Posterior vena cava (tissue), 2 donors: ENCODE measurements around the gene MORN1. TPM values are rescaled to one million over a fixed set of nuclear protein-coding genes. Genes with fewer than 3 reads are reported as not detected.
"Not testable (repeated sequence)": the region's sequence is repeated elsewhere in the genome, so short reads cannot be mapped to it uniquely, and the experiment has no call there.

Experiments used
- DNase-seq: peaks from one replicate; pipeline ENCODE4 v3.0.0-alpha.2; 2020; ENCODE audit warnings: low spot score
- intact Hi-C, 2 donors: fragments of 100-400 bp; cut with DNase I; formaldehyde crosslinking; loops; one replicate each; pipeline versions ENCODE4 v1.14.1 to v1.14.2; 2022 to 2023
- total RNA-seq, 2 donors: library from RNA; stranded (reverse); fragmentation: NEBNext Ultra II Directional; extraction: Animal tissue kit (Norgen Biotek cat#: 25700); gene quantifications; one replicate each; pipeline ENCODE4 v1.2.1, GENCODE V29; 2021
- donor health status: DM: yes; HTN: yes; CAD: no.
- donor health status: DM: yes; HTN: yes; CAD: no.

MORN1 gene
- total RNA-seq, 2 donors from 2014 or later = 3.8 to 5.5 TPM

GRCh38 chr1:2334366-2334765 lies 57.0 kb downstream of the MORN1 start:
- intact Hi-C loops = no loop called here
- no peak for DNase-seq

- intact Hi-C loops, DNase-seq: not testable (repeated sequence)
Measured at GRCh38 chr1:2331580-2331979, 59.8 kb downstream of the MORN1 start.

DNA sequence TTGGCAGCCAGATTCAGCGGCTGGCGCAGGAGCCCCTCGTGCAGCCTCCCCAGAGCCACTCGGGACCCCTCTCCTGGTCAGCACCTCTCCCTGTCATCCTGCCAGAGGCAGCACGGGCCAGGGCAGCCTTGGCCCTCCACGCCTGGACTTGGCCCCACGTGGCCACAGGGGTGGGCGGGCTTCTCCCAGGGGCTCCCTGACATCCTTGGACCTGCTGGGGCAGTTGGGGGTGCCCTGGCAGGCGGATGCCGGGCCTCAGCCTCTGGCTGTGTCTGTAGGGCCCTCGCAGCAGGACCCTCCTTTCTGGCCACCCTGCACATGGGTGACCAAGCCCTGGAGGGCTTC lies 60.2 kb downstream of the MORN1 start:
- intact Hi-C loops = no loop called here

DNA sequence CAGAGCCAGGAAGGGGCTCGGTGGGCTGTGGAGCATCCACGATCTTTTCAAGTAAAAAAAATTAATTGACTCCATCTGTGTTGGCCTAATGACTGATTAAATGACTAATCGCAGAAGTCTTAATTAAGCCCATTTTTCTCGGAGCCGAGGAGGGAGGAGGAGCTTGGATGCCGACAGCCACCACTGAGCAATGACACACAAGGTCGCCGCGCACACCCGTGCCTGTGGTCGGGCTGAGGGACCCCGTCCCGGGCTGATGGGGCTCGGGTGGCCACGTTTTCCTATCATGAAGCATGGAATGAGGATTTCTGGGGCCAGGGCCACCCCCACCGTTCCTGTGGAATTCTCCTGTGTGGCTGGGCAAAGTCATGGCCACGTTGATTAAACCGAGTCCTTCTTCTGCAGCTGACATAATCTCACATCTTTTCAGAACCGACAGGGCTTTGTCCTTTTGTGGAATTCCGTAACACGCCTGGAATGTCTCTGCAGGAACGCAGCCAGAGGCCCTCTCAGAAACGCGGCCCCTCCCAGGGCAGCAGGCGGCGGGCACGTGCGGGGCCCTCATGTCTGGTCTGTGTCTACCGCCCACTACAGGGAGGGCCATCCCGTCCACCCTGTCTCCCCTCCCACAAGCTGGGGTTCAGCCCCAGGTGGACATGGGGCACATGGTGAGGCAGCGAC lies 60.7 kb downstream of the MORN1 start:
- peak; percentile 95 for DNase-seq
- intact Hi-C loops = no loop called here

More for the DNA sequence above, 60.2 kb downstream of the MORN1 start:
- DNase-seq = no peak

DNA sequence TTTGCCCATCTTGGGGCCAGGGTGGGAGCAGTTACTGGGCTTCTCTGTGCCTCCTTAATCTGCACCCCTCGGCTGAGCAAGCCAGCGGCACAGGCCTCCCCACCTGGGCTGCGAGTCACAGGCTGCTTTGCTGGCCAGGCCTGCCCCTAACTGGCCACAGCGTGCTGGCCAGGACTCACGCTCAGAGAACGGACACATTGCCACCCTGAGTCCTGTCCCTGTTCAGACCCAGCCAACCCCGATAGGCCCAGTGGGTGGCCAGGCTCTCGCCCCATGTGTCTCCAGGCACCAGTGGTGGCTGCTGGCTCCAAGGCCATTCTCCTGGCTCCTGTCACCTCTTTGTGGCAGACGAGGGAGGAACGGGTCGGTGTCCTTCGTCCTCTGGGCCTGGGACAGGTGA lies 61.3 kb downstream of the MORN1 start:
- intact Hi-C loops = no loop called here
- DNase-seq = no peak

GRCh38 chr1:2328676-2329455 lies 62.5 kb downstream of the MORN1 start:
- no peak for DNase-seq
- intact Hi-C loops = loop anchor here in 1 of 2 donors (5.0 kb wide), 1 partner anchor 43 kb away; no protein-coding TSS in a partner anchor

DNA sequence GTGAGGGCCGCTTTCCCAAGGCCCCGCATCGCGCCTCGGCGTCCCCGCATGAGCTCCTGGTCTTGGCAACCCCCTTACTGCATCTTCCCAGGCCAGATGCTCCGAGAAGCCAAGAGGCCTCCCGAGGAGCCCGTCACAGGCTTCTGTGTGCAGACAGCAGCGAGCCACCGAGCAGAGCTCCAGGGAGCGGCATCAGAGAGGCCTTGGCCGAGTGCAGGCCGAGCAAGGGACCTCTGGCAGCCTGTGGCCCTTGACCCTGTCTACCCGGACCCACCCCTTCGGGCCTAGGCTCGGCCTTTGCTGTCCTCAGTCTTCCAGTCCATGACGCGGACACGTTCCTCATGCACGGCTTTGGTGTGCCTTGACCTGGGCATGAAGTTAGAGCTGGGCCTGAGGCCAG lies 63.5 kb downstream of the MORN1 start:
- intact Hi-C loops = loop anchor here in 1 of 2 donors (5.0 kb wide), 1 partner anchor 44 kb away; no protein-coding TSS in a partner anchor
- no peak for DNase-seq

DNA sequence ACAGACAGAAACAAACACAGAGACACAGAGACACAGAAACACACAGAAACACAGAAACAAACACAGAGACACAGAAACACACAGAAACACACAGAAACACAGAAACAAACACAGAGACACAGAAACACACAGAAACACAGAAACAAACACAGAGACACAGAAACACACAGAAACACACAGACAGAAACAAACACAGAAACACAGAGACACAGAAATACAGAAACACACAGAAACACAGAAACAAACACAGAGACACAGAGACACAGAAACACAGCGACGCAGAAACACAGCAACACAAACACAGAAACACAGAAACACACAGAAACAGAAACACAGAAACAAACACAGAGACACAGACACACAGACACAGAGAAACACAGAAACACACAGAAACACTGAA lies 64.2 kb downstream of the MORN1 start:
- intact Hi-C loops = loop anchor here in 1 of 2 donors (5.0 kb wide), 1 partner anchor 45 kb away; no protein-coding TSS in a partner anchor

DNA sequence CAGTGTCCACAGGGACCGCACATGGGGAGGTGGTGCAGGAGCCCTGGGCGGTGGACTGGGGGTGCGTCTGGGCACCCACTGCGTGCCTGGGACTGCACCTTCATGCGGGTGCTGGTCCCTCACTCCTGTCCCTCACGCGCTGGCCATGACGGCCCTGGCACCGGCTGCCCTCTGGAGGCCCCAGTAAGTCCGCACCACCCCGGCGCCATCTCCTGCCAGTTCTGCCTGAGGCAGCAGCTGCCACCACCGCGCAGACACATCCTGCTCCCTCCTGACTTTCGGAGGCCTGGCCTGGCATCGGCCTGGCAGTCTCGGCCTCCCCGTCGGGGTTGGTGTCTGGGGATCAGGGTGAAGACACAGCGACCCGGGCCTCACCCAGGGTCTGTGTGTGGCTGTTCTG lies 64.8 kb downstream of the MORN1 start:
- DNase-seq = no peak
- intact Hi-C loops = loop anchor here in 1 of 2 donors (5.0 kb wide), 1 partner anchor 46 kb away; no protein-coding TSS in a partner anchor

More for the DNA sequence above, 64.2 kb downstream of the MORN1 start:
- not testable (repeated sequence) for DNase-seq

GRCh38 chr1:2324553-2325366 lies 66.6 kb downstream of the MORN1 start:
- intact Hi-C loops = loop anchor here in 1 of 2 donors (5.0 kb wide), 1 partner anchor 48 kb away; no protein-coding TSS in a partner anchor
- DNase-seq = no peak

DNA sequence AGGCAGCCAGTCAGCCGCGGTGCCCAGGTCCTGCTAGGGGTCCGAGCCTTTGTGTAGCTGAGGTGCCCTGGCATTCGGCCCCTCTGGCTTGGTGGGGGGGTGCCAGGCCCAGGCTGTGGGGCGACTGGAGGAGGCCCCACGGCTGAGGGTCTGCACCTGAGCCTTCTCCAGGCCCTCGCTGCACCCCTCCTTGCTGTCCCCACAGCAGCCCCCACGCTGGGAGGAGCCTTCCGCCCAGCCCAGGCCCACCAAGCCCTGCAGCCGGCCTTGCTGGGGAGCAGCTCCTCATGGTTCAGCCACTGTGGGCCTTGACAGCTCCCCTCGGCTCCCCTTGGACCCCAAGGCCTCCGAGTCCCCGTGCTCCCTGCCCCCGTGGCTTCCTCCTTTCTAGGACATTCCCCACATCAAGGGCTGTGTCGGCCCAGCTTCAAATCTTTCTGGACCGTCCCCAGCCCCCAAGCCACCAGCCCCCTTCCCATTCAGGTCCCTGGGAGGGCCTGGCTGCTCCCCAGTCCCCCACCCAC lies 67.8 kb downstream of the MORN1 start:
- intact Hi-C loops = no loop called here
- DNase-seq = no peak

DNA sequence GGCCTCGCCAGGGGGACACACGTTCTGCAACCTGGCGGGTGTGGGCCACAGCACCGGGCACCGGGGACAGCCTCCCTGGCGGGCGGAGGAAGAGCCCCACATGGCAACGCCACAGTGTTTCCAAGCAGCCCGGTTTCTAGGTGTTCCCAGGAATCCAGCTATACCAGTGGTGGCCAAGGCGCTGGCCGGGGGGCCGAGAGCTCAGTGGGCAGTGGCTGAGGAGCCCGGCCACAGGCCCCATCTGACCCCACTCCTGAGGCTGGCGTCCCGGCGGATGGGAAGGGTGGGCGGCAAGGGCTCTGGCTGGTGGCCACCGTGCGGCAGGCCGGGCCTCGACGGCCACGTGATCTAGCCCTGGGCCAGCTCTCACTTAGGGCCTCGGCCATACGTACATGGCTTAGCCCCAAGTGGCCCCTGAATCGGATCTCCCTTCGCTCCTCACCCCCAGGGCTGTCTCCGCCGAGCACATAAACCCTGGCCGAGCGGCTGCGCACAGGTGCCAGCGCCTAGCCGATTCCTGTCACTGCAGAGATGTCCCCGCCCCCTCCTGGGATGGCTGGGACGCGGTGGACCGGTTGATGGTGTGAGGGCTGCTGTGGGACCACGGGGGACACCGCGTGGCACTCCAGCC lies 68.7 kb downstream of the MORN1 start:
- peak; percentile 91 for DNase-seq
- intact Hi-C loops = no loop called here

DNA sequence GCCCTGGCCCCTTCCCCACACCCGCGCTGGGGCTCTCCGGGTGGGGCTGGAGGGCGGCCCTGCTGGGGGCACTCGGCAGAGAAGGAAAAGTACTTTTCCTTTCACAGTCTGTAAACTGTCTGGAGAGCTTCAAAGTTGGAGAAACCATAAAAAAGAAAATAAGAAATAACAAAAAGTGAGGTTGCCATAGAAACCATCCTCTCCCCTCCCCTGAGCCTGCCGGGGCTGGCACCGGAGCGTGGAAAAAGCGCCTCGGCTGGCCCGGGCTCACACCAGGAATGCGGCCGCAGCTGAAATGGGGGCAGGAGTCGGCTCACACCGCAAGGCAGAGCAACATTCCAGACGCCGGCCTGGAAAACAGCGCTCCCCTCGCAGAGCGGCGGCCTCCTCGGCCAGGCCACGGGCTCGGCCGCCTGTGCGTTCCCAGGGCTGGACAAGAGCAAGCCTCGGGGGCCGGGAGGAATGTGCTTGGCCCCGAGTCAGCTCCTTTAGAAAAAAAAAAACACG lies 69.2 kb downstream of the MORN1 start:
- DNase-seq = peak; percentile 96
- intact Hi-C loops = no loop called here

DNA sequence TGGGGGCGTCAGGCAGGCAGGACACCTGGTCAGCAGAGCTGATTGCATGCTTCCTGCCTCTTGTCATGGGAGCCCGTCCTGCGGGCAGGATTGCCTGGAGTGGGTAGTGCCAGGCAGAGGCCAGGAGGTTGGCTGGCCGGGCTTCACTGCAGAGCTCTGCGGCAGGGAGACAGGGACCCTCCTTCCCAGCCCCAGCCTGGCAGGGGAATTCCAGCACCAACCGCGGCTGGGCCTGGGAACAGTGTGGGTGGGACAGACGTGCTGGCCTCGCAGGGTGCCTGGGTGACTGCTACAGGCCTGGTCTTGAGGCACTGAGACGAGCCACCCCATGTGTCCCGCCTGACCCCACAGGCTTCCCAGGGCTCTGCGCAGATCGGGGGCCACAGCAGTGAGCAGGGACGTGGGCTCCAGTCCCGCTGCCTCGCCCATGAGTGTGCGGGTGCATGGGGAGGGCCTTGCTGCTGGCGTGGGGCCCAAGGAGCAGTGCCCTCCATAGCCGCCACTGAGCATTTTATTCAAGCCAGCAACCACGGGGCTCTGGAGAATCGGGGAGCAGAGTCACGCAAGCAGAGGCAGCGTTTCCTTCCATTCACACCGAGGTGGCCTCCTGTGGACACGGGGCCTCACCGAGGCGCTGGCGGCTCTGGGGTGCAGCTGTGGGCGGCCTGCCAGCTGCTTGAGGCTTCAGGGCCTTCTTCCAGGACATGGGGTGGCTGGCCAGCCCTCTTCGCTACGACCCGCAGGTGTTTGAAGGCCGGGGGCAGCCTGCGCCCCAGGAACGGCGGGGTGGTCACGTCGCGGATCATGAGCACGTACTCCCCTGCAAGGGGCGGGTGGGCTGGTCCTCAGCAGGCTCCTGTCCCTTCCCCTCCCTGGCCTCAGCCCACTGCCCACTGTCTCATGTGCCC lies 70.3 kb downstream of the MORN1 start:
- DNase-seq = no peak
- intact Hi-C loops = no loop called here

GRCh38 chr1:2320006-2320405 lies 71.3 kb downstream of the MORN1 start:
- intact Hi-C loops = no loop called here
- DNase-seq = no peak

GRCh38 chr1:2319291-2319690 lies 72.1 kb downstream of the MORN1 start:
- intact Hi-C loops = loop anchor here (5.0 kb wide), 3 partner anchors 42 to 112 kb away; no protein-coding TSS in a partner anchor
- no peak for DNase-seq
